ENCODE measurements around the gene GABRA4.

GABRA4 gene

DNA sequence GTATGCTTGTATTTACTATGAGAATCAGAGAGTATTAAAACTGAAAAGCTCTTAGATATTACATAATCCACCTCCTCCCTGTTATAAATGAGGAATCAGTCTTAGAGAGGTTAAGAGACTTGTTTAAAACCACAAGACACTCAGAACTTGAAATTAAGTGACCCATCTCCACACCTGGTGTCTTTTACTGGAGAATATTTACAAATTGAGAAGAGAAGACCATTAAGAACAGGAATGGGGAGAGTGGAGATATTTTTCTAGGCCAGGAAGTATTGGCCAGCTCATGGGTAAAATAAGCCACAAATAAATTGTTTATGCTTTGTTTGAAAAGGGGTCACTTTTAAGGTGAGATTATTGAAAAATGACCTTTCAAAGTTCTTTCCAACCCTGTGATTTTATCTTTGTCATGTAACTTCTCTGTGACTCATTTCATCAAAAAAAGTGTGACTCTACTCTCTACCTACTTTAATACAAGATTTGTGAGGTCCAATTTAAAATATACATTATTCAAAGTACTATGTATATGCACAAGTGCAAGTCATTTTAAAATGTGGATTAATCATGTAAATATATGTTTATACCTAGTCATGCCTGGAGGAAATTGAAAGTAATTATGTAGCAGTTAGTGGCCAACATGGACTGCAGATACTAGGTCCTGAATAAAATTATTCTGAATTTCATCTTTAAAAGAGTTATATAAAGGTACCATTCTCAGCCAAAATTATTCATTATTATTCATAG, 68.4 kb downstream of the GABRA4 start:
- no peak for DNase-seq

DNA sequence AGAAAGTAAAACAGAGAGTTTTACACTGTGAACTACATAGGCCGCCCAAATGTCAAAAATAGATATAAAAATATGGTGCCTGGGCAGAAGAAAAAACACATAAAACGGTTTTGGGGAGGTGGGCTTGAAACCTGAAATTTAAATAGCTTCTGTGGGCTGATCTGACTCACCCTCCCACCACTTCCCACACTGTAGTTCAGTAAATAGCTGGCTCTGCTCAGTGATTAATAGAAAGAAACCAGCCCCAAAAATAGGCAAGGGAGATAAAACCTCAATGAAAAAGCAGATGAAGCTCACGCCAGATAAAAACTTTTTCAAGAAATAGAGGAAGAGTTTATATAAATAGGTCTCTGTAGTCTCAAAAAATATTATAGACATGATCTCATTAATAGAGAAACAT, 71.2 kb downstream of the GABRA4 start:
- no peak for DNase-seq

DNA sequence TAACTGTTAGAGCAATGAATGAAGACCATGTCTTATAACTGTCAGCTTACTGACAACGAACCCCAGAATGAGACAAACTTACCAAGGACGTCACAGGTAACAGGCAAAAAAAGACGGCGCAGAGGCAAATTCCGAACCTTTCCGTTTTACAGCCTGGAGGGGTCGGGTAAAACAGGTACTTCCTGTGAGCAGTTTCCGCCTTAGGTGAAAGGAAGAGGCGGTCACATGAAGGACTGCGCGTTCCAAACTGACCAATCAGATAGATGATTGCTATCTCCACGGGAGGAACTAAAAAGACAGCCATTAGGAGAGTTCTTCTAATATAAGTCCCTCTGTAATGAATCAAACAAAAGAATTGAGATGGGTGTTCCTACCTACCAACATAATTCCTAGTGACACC, 84.3 kb downstream of the GABRA4 start, which contains the start of gene COX7B2:
TSS of gene COX7B2 (minus strand) at position 168 of the 400 bp plus-strand sequence. CDS start 174,053 bp downstream, outside the sequence.
- DNase-seq, result no peak

DNA sequence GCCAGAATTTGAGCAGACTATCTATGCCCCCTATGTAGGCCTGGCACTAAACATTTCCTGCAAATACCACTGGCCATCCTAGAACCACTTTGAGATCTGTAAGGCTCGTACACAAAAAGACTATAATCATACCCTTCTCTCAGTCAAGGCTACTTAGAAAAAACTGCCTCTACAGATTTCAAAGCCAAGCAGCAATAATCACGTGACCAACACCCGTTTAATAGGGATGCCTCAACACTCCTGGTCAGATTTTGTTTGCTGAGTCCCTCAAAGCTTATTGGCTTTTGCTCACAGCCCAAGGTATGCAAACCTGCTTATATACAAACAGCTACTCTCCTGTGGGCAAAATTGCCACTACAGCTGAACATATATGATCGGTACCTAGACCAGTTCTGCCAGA, 85.2 kb downstream of the GABRA4 start:
- DNase-seq, result no peak

DNA sequence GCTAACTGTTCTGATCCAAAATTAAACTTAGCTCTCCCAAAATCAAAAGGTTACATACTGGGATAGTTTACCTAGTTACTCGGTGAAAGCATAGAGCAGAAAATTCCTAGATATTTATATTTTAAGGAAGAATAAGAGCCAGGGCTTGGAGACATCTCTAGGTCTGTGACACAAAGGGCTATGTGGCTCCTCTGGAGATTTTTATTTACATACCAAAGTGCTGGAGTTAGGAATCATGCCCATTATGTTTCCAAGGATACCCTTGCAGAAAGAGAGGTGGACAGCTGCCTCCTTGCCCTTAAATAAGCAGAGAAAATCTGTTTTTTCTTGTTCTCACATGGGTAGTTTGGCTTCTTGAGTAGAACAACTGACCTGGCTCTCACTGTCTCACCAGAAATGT, 93.3 kb downstream of the GABRA4 start:
- DNase-seq, result no peak

DNA sequence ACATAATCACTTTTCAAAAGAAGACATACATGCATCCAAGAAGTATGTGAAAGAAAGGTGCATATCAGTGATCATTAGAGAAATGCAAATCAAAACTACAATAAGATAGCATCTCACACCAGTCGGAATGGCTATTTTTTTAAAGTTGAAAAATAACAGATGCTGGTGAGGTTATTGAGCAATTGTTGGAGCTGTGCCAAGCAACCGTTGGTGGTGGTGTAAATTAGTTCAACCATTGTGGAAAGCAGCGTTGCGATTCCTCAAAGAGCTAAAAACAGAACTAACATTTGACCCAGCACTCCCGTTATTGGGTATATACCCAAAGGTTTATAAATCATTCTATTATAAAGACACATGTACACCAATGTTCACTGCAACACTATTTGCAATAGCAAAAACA, 98.6 kb downstream of the GABRA4 start:
- DNase-seq, result no peak

DNA sequence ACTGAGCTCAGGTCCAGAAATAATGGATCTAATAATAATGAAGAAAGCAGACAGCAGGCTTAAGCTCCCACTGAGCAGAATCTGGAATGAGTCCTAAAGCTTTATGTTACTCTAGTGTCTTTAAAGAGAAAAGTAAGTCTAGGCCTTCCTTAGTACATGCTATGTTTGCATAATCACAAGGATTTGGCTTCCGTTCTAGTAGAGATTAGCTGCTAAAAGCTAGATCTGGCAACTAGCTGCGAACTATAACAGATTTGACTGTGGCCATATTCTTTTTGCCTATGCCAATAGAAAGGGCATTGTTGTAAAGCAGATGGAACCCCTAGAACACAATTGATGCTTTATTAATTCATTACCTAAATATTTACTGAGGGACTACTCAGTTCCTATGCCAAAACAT, 103.3 kb downstream of the GABRA4 start:
- DNase-seq, result no peak

DNA sequence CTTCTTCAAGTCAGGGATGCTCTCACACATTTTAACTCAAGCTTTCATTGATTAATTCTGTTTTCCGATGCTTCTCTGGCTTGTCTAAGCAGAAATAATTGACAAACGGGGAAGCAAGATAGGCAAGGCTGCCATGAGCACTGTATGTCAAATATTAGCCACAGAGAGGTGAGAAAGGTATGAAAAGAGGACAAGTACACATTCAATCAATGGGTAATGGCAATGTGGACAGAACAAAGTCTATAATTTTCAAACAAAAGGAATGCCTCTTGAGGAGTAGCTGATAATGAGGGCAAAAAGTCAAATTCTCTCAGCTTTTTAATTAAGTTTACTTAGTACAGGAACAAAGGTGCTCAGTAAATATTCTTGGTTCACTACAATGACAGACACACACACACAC, 104.0 kb downstream of the GABRA4 start:
- DNase-seq, result no peak

DNA sequence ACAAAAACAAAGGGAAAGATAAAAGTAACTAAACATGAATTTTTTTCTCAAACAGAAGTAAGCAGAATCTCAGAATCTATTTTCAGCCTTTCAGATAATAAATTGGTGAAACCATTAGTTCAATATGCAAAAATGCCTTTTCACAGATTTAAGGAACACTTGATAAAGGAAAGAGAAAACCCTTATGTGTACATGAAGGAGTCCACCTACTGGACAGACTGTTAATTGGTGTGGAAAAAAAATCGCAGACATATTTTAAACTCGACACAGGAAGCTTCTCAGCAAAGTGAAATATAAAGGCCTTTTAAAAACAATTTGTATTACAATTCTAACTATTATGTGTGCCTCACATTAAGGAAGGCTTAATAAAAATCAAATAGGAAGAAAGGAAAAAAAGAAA, 106.7 kb downstream of the GABRA4 start:
- no peak for DNase-seq

DNA sequence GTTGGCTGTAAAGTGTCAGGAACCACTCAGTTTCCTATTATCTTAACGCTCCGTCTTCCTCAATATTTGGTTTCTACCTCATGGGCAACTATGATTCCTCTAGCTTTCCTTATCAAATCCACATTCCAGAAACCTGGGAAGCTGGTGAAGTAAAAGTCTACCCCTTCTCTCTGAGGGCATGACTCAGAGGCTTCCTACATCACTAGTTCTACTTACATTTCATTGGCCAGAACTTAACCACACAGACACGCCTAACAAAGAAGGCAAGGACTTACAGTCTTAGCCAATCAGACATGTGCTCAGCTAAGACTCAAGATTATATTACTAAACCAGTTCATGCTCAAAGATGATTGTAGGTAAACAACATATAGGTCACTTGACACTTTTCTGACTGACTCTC, 114.7 kb downstream of the GABRA4 start:
- no peak for DNase-seq

DNA sequence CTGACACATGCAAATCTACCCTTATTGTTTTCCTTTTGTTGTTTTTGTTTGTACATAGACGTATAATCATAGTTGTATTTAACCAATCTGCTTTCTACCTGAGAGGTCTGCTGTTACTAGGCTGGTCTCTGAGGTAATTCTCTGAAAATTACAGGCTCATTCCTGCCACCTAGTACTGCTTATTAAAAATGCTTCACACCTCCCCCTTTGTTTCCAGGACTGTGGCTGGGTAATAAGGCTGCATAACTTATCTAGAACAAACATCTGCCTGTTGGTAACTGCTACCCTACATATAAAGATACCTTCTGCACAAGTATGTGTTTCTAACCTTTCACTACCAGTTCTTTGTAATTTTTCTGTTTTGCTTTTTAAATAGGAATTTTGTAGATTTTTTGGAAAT, 118.6 kb downstream of the GABRA4 start:
- no peak for DNase-seq

DNA sequence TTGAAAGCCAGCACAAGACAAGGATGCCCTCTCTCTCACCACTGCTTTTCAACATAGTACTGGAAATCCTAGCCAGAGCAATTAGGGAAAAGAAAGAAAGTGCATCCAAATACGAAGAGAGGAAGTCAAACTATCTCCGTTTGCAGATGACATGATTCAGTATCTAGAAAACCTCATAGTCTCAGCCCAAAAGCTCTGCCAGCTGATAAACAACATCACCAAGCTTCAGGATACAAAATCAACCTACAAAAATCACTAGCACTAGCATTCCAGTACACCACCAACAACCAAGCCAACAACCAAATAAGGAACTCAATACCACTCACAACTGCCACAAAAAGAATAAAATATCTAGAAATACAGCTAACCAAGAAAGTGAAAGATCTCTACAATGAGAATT, 123.0 kb downstream of the GABRA4 start:
- DNase-seq, result no peak

Measured in DMS 273 treated with DMSO at 0.1 percent for 48 hours (cell line).